ENCODE data around the gene TIMM44. TPM values are rescaled to one million over a fixed set of nuclear protein-coding genes. Genes with fewer than 3 reads are reported as not detected.

TIMM44 gene
- total and polyA plus RNA-seq, 8 donors: 19.8 to 83.1 (median 27.0) TPM

GRCh38 chr19:7907544-7907943 is 35.9 kb downstream of the TIMM44 start:
- 90 to 94% methylated on average over 11 of the region's 11 CpGs for WGBS, 2 donors

GRCh38 chr19:7907122-7907521 is 36.3 kb downstream of the TIMM44 start:
- no peak overlapping the region for H3K27ac ChIP-seq

More at GRCh38 chr19:7907544-7907943, 35.9 kb downstream of the TIMM44 start:
- Histone ChIP-seq H3K27me3 (no peaks in the 10 kb centered on the region), H3K36me3 (peaks cover 4 to 27% (median 20%) of the 10 kb centered on the region in 3 donors), H3K4me3 (no peak overlapping the region), H3K4me1 (peaks cover 3 to 12% (median 10%) of the 10 kb centered on the region in 3 donors), H3K9me3 (no peaks in the 10 kb centered on the region), H3K27ac (no peak overlapping the region)
- no peak for TF ChIP-seq CTCF (IDR thresholded peaks at IDR 0.05)
- DNase-seq (peak in 5 of 6 donors; percentile 5 to 51 (median 17)), FAIRE-seq (no peak), ATAC-seq (no peak)
- intact Hi-C loops (cut with DNase I): no loop called here

GRCh38 chr19:7905859-7906258 is 37.6 kb downstream of the TIMM44 start:
- Histone ChIP-seq H3K36me3 (peaks cover 4 to 10% (median 6%) of the 10 kb centered on the region in 3 donors), H3K27me3 (no peaks in the 10 kb centered on the region), H3K4me1 (peaks cover 3 to 14% (median 10%) of the 10 kb centered on the region in 3 donors), H3K4me3 (no peak overlapping the region), H3K9me3 (no peaks in the 10 kb centered on the region), H3K27ac (no peak overlapping the region)
- ATAC-seq (no peak), FAIRE-seq (no peak), DNase-seq (peak in 5 of 6 donors; percentile 20 to 69 (median 24))
- 80 to 87% methylated on average over 10 of the region's 10 CpGs for WGBS, 2 donors
- intact Hi-C loops (cut with DNase I): no loop called here
- TF ChIP-seq CTCF (IDR thresholded peaks at IDR 0.05): no peak

More at GRCh38 chr19:7907122-7907521, 36.3 kb downstream of the TIMM44 start:
- TF ChIP-seq CTCF (IDR thresholded peaks at IDR 0.05): no peak
- H3K4me3 ChIP-seq: no peak overlapping the region
- ATAC-seq (no peak), DNase-seq (peak in 2 of 6 donors; percentile 19 to 42), FAIRE-seq (no peak)
- no peaks in the 10 kb centered on the region for H3K9me3 ChIP-seq
- peaks cover 4 to 23% (median 16%) of the 10 kb centered on the region in 3 donors for H3K36me3 ChIP-seq
- intact Hi-C loops (cut with DNase I): no loop called here
- peaks cover 3 to 14% (median 10%) of the 10 kb centered on the region in 3 donors for H3K4me1 ChIP-seq
- 89 to 95% methylated on average over 19 of the region's 19 CpGs for WGBS, 2 donors
- no peaks in the 10 kb centered on the region for H3K27me3 ChIP-seq

- FAIRE-seq: no peak
- no peak for ATAC-seq
Measured at GRCh38 chr19:7905268-7905667, 38.2 kb downstream of the TIMM44 start.

More at GRCh38 chr19:7905268-7905667, 38.2 kb downstream of the TIMM44 start:
- intact Hi-C loops (cut with DNase I): no loop called here
- no peaks in the 10 kb centered on the region for H3K9me3 ChIP-seq
- peaks cover 0 to 4% (median under 1%) of the 10 kb centered on the region in 3 donors for H3K36me3 ChIP-seq
- WGBS, 2 donors: 60 to 76% methylated on average over 10 of the region's 10 CpGs
- peaks cover 3 to 14% (median 10%) of the 10 kb centered on the region in 3 donors for H3K4me1 ChIP-seq
- TF ChIP-seq CTCF (IDR thresholded peaks at IDR 0.05): no peak
- H3K27me3 ChIP-seq: no peaks in the 10 kb centered on the region
- DNase-seq: peak in 5 of 6 donors; percentile 13 to 80 (median 31)
- no peak overlapping the region for H3K27ac ChIP-seq
- peak overlapping the region in 2 of 4 donors; percentile 89 to 93 for H3K4me3 ChIP-seq

All from pancreas (tissue), 10 donors.